ENCODE results near the gene WTAP.

WTAP gene

GRCh38 chr6:159726918-159727716 is at the start of gene WTAP:
TSS of gene WTAP (plus strand) at chr6:159727506. CDS start at chr6:159736266, 8,760 bp downstream.
- in situ Hi-C loops (cut with MboI; ENCODE audit: low sequenced_read_pairs): no loop called here

- in situ Hi-C loops (cut with MboI; ENCODE audit: low sequenced_read_pairs): loop anchor here (25.0 kb wide), 1 partner anchor 785 kb away; no protein-coding TSS in a partner anchor
Observed at GRCh38 chr6:159677506-159678165, 49.7 kb upstream of the WTAP start.

- in situ Hi-C loops (cut with MboI; ENCODE audit: low sequenced_read_pairs): loop anchor here (25.0 kb wide), 1 partner anchor 784 kb away; no protein-coding TSS in a partner anchor
Observed at GRCh38 chr6:159678574-159678973, 48.7 kb upstream of the WTAP start.

- in situ Hi-C loops (cut with MboI; ENCODE audit: low sequenced_read_pairs): loop anchor here (25.0 kb wide), 1 partner anchor 783 kb away; no protein-coding TSS in a partner anchor
Observed at GRCh38 chr6:159679091-159680077, 47.9 kb upstream of the WTAP start.

- in situ Hi-C loops (cut with MboI; ENCODE audit: low sequenced_read_pairs): loop anchor here (25.0 kb wide), 1 partner anchor 782 kb away; no protein-coding TSS in a partner anchor
Observed at GRCh38 chr6:159680104-159680503, 47.2 kb upstream of the WTAP start.

- in situ Hi-C loops (cut with MboI; ENCODE audit: low sequenced_read_pairs): loop anchor here (25.0 kb wide), 1 partner anchor 781 kb away; no protein-coding TSS in a partner anchor
Observed at GRCh38 chr6:159681191-159681880, 46.0 kb upstream of the WTAP start.

- in situ Hi-C loops (cut with MboI; ENCODE audit: low sequenced_read_pairs): loop anchor here (25.0 kb wide), 1 partner anchor 780 kb away; no protein-coding TSS in a partner anchor
Observed at GRCh38 chr6:159682295-159682694, 45.0 kb upstream of the WTAP start.

- in situ Hi-C loops (cut with MboI; ENCODE audit: low sequenced_read_pairs): loop anchor here (25.0 kb wide), 1 partner anchor 779 kb away; no protein-coding TSS in a partner anchor
Observed at GRCh38 chr6:159682810-159683209, 44.5 kb upstream of the WTAP start.

- in situ Hi-C loops (cut with MboI; ENCODE audit: low sequenced_read_pairs): loop anchor here (25.0 kb wide), 1 partner anchor 778 kb away; no protein-coding TSS in a partner anchor
Observed at GRCh38 chr6:159684013-159684304, 43.3 kb upstream of the WTAP start.

- in situ Hi-C loops (cut with MboI; ENCODE audit: low sequenced_read_pairs): loop anchor here (25.0 kb wide), 1 partner anchor 776 kb away; no protein-coding TSS in a partner anchor
Observed at GRCh38 chr6:159686040-159686439, 41.3 kb upstream of the WTAP start.

GRCh38 chr6:159686703-159687102 is 40.6 kb upstream of the WTAP start:
- in situ Hi-C loops (cut with MboI; ENCODE audit: low sequenced_read_pairs): loop anchor here (25.0 kb wide), 1 partner anchor 776 kb away; no protein-coding TSS in a partner anchor

GRCh38 chr6:159687341-159687740 is 40.0 kb upstream of the WTAP start:
- in situ Hi-C loops (cut with MboI; ENCODE audit: low sequenced_read_pairs): loop anchor here (25.0 kb wide), 1 partner anchor 775 kb away; no protein-coding TSS in a partner anchor

- in situ Hi-C loops (cut with MboI; ENCODE audit: low sequenced_read_pairs): loop anchor here (25.0 kb wide), 1 partner anchor 774 kb away; no protein-coding TSS in a partner anchor
Observed at GRCh38 chr6:159688266-159688905, 38.9 kb upstream of the WTAP start.

GRCh38 chr6:159689001-159689400 is 38.3 kb upstream of the WTAP start:
- in situ Hi-C loops (cut with MboI; ENCODE audit: low sequenced_read_pairs): loop anchor here (25.0 kb wide), 1 partner anchor 773 kb away; no protein-coding TSS in a partner anchor

- in situ Hi-C loops (cut with MboI; ENCODE audit: low sequenced_read_pairs): loop anchor here (25.0 kb wide), 1 partner anchor 772 kb away; no protein-coding TSS in a partner anchor
Observed at GRCh38 chr6:159690135-159690534, 37.2 kb upstream of the WTAP start.

GRCh38 chr6:159691133-159691962 is 36.0 kb upstream of the WTAP start:
- in situ Hi-C loops (cut with MboI; ENCODE audit: low sequenced_read_pairs): loop anchor here (25.0 kb wide), 1 partner anchor 771 kb away; no protein-coding TSS in a partner anchor

- in situ Hi-C loops (cut with MboI; ENCODE audit: low sequenced_read_pairs): loop anchor here (25.0 kb wide), 1 partner anchor 770 kb away; no protein-coding TSS in a partner anchor
Observed at GRCh38 chr6:159691963-159692287, 35.4 kb upstream of the WTAP start.

All from HL-60/S4 (cell line).